Measurements from ENCODE around the gene IQSEC3. TPM values are rescaled to one million over a fixed set of nuclear protein-coding genes. Genes with fewer than 3 reads are reported as not detected.

Gene IQSEC3
- polyA plus RNA-seq, 1 donor from 2014 or later = 2.4 TPM

DNA sequence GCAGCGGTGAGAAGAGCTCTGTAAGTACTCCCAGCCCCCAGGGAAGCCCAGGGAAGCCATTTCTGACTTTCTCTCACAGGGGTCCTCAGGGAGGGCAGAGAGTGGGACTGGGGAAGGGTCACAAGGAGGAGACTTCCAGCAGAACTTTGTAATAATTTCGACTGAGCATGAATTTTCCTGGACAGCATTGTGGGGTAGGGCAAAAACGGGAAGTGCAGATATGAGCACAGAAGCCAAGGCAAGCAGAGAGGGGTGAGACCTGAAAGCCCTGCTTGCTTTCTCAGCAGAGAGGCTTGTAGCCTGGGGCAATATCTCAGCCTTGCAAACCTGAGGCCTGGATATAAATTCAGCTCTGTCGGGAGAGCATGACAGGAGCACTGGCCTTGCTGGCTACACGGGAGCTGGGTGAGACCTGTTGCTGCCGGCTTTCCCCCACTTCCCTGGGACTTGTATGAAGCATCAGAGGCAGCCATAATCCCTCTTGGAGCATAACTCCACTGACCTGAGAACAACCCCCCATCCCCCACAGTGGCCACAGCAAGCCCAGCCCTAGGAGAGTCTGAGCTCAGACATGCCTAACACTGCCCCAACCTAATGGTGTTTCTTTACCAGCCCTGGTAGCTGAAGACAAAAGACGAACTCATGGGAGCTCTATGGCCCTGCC, 9.8 kb upstream of the IQSEC3 start:
- Histone ChIP-seq H3K27ac (ENCODE audit: low read length) (no peak overlapping the region), H3K36me3 (ENCODE audit: insufficient read depth, low read length) (no peaks in the 10 kb centered on the region), H3K9me3 (ENCODE audit: low read length) (no peaks in the 10 kb centered on the region), H3K4me2 (ENCODE audit: low read length) (no peak overlapping the region), H3K4me3 (ENCODE audit: low read length) (no peak overlapping the region), H3K79me2 (replicated peaks; ENCODE audit: insufficient read depth, low read length) (no peaks in the 10 kb centered on the region), H3F3A (ENCODE audit: insufficient read depth, low read length, poor library complexity, severe bottlenecking) (no peaks in the 10 kb centered on the region), H3K27me3 (ENCODE audit: insufficient read depth, low read depth, low read length) (no peaks in the 10 kb centered on the region), H4K20me1 (ENCODE audit: insufficient read depth) (no peaks in the 10 kb centered on the region), H2AFZ (ENCODE audit: low read depth, low read length) (no peak overlapping the region), H3K9me2 (ENCODE audit: insufficient read depth, low read length) (no peaks in the 10 kb centered on the region), H3K9ac (ENCODE audit: low read length) (no peak overlapping the region)
- no peak for TF ChIP-seq CTCF (IDR thresholded peaks at IDR 0.05; ENCODE audit: poor library complexity, severe bottlenecking)
- TF ChIP-seq, protein P1, sequence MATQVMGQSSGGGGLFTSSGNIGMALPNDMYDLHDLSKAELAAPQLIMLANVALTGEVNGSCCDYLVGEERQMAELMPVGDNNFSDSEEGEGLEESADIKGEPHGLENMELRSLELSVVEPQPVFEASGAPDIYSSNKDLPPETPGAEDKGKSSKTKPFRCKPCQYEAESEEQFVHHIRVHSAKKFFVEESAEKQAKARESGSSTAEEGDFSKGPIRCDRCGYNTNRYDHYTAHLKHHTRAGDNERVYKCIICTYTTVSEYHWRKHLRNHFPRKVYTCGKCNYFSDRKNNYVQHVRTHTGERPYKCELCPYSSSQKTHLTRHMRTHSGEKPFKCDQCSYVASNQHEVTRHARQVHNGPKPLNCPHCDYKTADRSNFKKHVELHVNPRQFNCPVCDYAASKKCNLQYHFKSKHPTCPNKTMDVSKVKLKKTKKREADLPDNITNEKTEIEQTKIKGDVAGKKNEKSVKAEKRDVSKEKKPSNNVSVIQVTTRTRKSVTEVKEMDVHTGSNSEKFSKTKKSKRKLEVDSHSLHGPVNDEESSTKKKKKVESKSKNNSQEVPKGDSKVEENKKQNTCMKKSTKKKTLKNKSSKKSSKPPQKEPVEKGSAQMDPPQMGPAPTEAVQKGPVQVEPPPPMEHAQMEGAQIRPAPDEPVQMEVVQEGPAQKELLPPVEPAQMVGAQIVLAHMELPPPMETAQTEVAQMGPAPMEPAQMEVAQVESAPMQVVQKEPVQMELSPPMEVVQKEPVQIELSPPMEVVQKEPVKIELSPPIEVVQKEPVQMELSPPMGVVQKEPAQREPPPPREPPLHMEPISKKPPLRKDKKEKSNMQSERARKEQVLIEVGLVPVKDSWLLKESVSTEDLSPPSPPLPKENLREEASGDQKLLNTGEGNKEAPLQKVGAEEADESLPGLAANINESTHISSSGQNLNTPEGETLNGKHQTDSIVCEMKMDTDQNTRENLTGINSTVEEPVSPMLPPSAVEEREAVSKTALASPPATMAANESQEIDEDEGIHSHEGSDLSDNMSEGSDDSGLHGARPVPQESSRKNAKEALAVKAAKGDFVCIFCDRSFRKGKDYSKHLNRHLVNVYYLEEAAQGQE (IDR thresholded peaks at IDR 0.05; ENCODE audit: borderline replicate concordance) = no peak
- TF ChIP-seq EP300 (conservative IDR thresholded peaks at IDR 0.05; ENCODE audit: poor library complexity, severe bottlenecking) = no peak
- TF ChIP-seq TAF1 (IDR thresholded peaks at IDR 0.05; ENCODE audit: low read depth) = no peak
- no peak for TF ChIP-seq POLR2AphosphoS5 (IDR thresholded peaks at IDR 0.05)
- TF ChIP-seq SMC3 (conservative IDR thresholded peaks at IDR 0.05; ENCODE audit: poor library complexity) = no peak
- no peak for TF ChIP-seq RAD21 (conservative IDR thresholded peaks at IDR 0.05)
- no peak for TF ChIP-seq EZH2 (IDR thresholded peaks at IDR 0.05; ENCODE audit: borderline replicate concordance, insufficient read depth, low read length, poor library complexity, severe bottlenecking)
- TF ChIP-seq MXI1 (conservative IDR thresholded peaks at IDR 0.05; ENCODE audit: poor library complexity, severe bottlenecking) = no peak

GRCh38 chr12:57539-57938, 9.0 kb upstream of the IQSEC3 start:
- H3F3A ChIP-seq (ENCODE audit: insufficient read depth, low read length, poor library complexity, severe bottlenecking) = no peaks in the 10 kb centered on the region
- no peaks in the 10 kb centered on the region for H3K79me2 ChIP-seq (replicated peaks; ENCODE audit: insufficient read depth, low read length)
- no peak overlapping the region for H3K9ac ChIP-seq (ENCODE audit: low read length)
- H3K4me2 ChIP-seq (ENCODE audit: low read length) = no peak overlapping the region
- no peaks in the 10 kb centered on the region for H3K27me3 ChIP-seq (ENCODE audit: insufficient read depth, low read depth, low read length)
- H3K36me3 ChIP-seq (ENCODE audit: insufficient read depth, low read length) = no peaks in the 10 kb centered on the region
- H3K27ac ChIP-seq (ENCODE audit: low read length) = no peak overlapping the region
- no peak for TF ChIP-seq RAD21 (conservative IDR thresholded peaks at IDR 0.05)
- no peak for TF ChIP-seq TAF1 (IDR thresholded peaks at IDR 0.05; ENCODE audit: low read depth)
- TF ChIP-seq MXI1 (conservative IDR thresholded peaks at IDR 0.05; ENCODE audit: poor library complexity, severe bottlenecking) = no peak
- TF ChIP-seq, protein P1 (IDR thresholded peaks at IDR 0.05; ENCODE audit: borderline replicate concordance) = no peak
- TF ChIP-seq EZH2 (IDR thresholded peaks at IDR 0.05; ENCODE audit: borderline replicate concordance, insufficient read depth, low read length, poor library complexity, severe bottlenecking) = no peak
- no peak for TF ChIP-seq POLR2AphosphoS5 (IDR thresholded peaks at IDR 0.05)
- TF ChIP-seq SMC3 (conservative IDR thresholded peaks at IDR 0.05; ENCODE audit: poor library complexity) = no peak
- no peak for TF ChIP-seq CTCF (IDR thresholded peaks at IDR 0.05; ENCODE audit: poor library complexity, severe bottlenecking)
- TF ChIP-seq EP300 (conservative IDR thresholded peaks at IDR 0.05; ENCODE audit: poor library complexity, severe bottlenecking) = no peak
- H3K9me2 ChIP-seq (ENCODE audit: insufficient read depth, low read length) = no peaks in the 10 kb centered on the region
- no peak overlapping the region for H2AFZ ChIP-seq (ENCODE audit: low read depth, low read length)
- no peaks in the 10 kb centered on the region for H4K20me1 ChIP-seq (ENCODE audit: insufficient read depth)
- no peaks in the 10 kb centered on the region for H3K9me3 ChIP-seq (ENCODE audit: low read length)
- no peak overlapping the region for H3K4me3 ChIP-seq (ENCODE audit: low read length)

All from neural cell (in vitro differentiated cells).